BJ (cell line): ENCODE measurements around the gene FAM174A. TPM values are rescaled to one million over a fixed set of nuclear protein-coding genes. Genes with fewer than 3 reads are reported as not detected.

Experiments used
- CTCF ChIA-PET: fragments of 350-600 bp; formaldehyde crosslinking; extraction: SDS; loops from one replicate; lab custom pipeline; 2021; ENCODE audit warnings: antibody characterized with exemption, inconsistent platforms; lab: Yijun Ruan, JAX
- POLR2A ChIA-PET: fragments of 300-600 bp; sonication (Branson Sonifier 250); formaldehyde crosslinking; extraction: SDS; loops from one replicate; lab custom pipeline; 2021; ENCODE audit warnings: antibody characterized with exemption; lab: Charles Lee
- DNase-seq: peaks from one replicate; pipeline ENCODE4 v3.0.0-alpha.2; 2011; ENCODE audit warnings: low read depth
- H3K27me3 ChIP-seq: 2 replicates; pipeline ENCODE4 v1.6.0; 2011; ENCODE audit warnings: low read length; ENCODE audit not compliant: control insufficient read depth, insufficient read depth
- H3K36me3 ChIP-seq: 2 replicates; pipeline ENCODE4 v1.5.1; 2011; ENCODE audit warnings: low read length; ENCODE audit not compliant: control insufficient read depth, insufficient read depth
- H3K4me3 ChIP-seq: 2 replicates; pipeline ENCODE4 v1.5.1; 2011; ENCODE audit warnings: low read depth, mild to moderate bottlenecking, control low read depth, low read length
- CTCF ChIP-seq: IDR thresholded peaks from 2 replicates; pipeline ENCODE4 v1.5.1; 2011; ENCODE audit warnings: low read depth, mild to moderate bottlenecking, control low read depth, inconsistent platforms, low read length, moderate library complexity; ENCODE audit not compliant: insufficient read depth
- polyA plus RNA-seq: library from polyadenylated mRNA; depleted of rRNA; stranded (reverse); fragments of >200 nt; gene quantifications from 2 replicates; pipeline ENCODE4 v1.2.3, GENCODE V29; 2011

Gene FAM174A
- polyA plus RNA-seq, 1 experiment: 7.9 TPM

- Histone ChIP-seq H3K27me3 (no peaks in the 10 kb centered on the region), H3K36me3 (no peaks in the 10 kb centered on the region), H3K4me3 (no peak overlapping the region)
- TF ChIP-seq CTCF: no peak
- POLR2A ChIA-PET: no interaction called here
- no peak for DNase-seq
- CTCF ChIA-PET: no interaction called here
These were observed 18.9 kb upstream of the FAM174A start for GRCh38 chr5:100516285-100516684.

DNA sequence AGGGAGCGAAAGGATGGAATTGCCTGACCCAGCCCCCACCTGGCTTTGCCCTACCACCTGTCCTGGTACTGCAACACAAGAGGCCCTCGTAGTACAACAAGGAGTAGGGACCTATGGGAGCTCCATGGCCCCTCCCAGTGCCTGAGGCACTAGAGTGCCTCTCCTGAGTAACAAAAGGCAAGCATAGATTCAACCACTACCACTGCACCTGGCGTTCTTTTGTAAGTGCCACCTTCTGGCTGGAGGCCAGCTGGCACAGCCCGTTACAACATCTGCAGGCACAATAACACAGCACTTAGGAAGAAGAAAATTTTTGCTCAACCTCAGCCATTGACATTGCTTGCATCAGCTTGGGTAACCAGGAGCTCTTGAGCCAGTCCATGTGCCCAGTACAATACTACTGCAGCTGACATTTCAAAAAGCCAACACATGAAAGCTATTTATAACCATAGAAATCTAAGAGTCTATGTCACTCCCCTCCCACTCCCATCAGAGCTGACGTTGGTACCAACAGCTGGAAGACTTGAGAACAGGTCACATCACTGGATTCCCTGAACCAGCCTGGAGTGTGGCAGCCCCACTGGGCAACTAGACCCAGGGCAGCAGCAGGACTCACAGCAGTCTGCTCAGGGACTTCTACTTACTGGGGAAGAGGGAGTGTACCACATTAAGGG lies 17.7 kb upstream of the FAM174A start:
- POLR2A ChIA-PET: no interaction called here
- H3K36me3 ChIP-seq: no peaks in the 10 kb centered on the region
- CTCF ChIA-PET: no interaction called here
- TF ChIP-seq CTCF: no peak
- H3K27me3 ChIP-seq: no peaks in the 10 kb centered on the region
- no peak for DNase-seq
- no peak overlapping the region for H3K4me3 ChIP-seq

DNA sequence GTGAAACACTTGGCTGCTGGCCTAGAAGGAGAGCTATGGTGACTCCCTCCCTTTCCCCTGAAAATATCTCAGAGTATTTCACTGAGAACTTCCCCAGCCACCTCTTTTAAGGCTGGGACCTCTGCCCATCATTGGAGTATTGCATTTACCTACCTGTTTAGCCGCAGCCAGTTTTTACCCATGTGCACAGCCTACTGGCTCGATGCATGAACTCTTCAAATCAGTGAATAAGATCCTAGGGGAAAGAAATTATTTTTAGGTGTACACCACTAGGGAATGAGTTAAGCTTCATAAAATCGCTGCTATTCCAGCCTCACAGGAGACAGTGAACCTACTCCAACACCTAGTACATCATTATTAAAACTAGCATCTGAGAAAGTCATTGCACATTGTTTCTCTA lies 16.8 kb upstream of the FAM174A start:
- CTCF ChIA-PET: no interaction called here
- POLR2A ChIA-PET: no interaction called here
- Histone ChIP-seq H3K27me3 (no peaks in the 10 kb centered on the region), H3K4me3 (no peak overlapping the region), H3K36me3 (no peaks in the 10 kb centered on the region)
- DNase-seq: no peak
- no peak for TF ChIP-seq CTCF

GRCh38 chr5:100519075-100519474 lies 16.1 kb upstream of the FAM174A start:
- ChIA-PET POLR2A (no interaction called here), CTCF (no interaction called here)
- no peaks in the 10 kb centered on the region for H3K27me3 ChIP-seq
- no peak for DNase-seq
- H3K4me3 ChIP-seq: no peak overlapping the region
- H3K36me3 ChIP-seq: no peaks in the 10 kb centered on the region
- no peak for TF ChIP-seq CTCF

- Histone ChIP-seq H3K27me3 (no peaks in the 10 kb centered on the region), H3K4me3 (no peak overlapping the region), H3K36me3 (no peaks in the 10 kb centered on the region)
- ChIA-PET CTCF (interaction anchor here (0.7 kb wide), 1 partner anchor 118 kb away, joined by 3 read pairs; no protein-coding TSS in a partner anchor), POLR2A (no interaction called here)
- DNase-seq: no peak
- no peak for TF ChIP-seq CTCF
These were observed 14.8 kb upstream of the FAM174A start for GRCh38 chr5:100520348-100520747.
